Head of caudate nucleus (tissue), 42 donors: ENCODE data around the gene AHRR.

Experiments
- DNase-seq, 42 donors: peaks; one replicate each; pipeline versions ENCODE4 v3.0.0 to v3.0.0-alpha.2; 2020 to 2021; ENCODE audit warnings: mixed read lengths in 7 of 42
- intact Hi-C: fragments of 100-400 bp; cut with DNase I; formaldehyde crosslinking; loops from one replicate; pipeline ENCODE4 v1.15.0; 2022

AHRR gene

GRCh38 chr5:426392-426976 lies 105.0 kb downstream of the AHRR start:
- intact Hi-C loops = no loop called here
- DNase-seq = no peak

- intact Hi-C loops = no loop called here
- peak in 12 of 42 donors; percentile 7 to 53 (median 38) for DNase-seq
Measured at GRCh38 chr5:427415-428087, 106.0 kb downstream of the AHRR start.

- intact Hi-C loops = no loop called here
- DNase-seq = peak in 5 of 42 donors; percentile 7 to 31 (median 13)
Measured at GRCh38 chr5:428219-428618, 106.7 kb downstream of the AHRR start.

GRCh38 chr5:428754-429452 lies 107.4 kb downstream of the AHRR start:
- peak in 3 of 42 donors; percentile 5 to 33 (median 33) for DNase-seq
- intact Hi-C loops = no loop called here

GRCh38 chr5:429453-430188 lies 108.1 kb downstream of the AHRR start:
- intact Hi-C loops = no loop called here
- DNase-seq = peak in 5 of 42 donors; percentile 10 to 38 (median 13)

GRCh38 chr5:430214-430925 lies 108.9 kb downstream of the AHRR start:
- intact Hi-C loops = no loop called here
- DNase-seq = peak in 6 of 42 donors; percentile 8 to 38 (median 14)

GRCh38 chr5:431001-431710 lies 109.6 kb downstream of the AHRR start:
- peak in 4 of 42 donors; percentile 15 to 43 (median 28) for DNase-seq
- intact Hi-C loops = no loop called here

GRCh38 chr5:431711-432050 lies 110.2 kb downstream of the AHRR start:
- intact Hi-C loops = no loop called here
- peak in 3 of 42 donors; percentile 6 to 22 (median 8) for DNase-seq

- DNase-seq = peak in 7 of 42 donors; percentile 2 to 19 (median 10)
Measured at GRCh38 chr5:432201-432927, 110.8 kb downstream of the AHRR start.

GRCh38 chr5:432928-433791 lies 111.6 kb downstream of the AHRR start:
- DNase-seq = peak in 6 of 42 donors; percentile 4 to 22 (median 14)
- intact Hi-C loops = no loop called here

More at GRCh38 chr5:432201-432927, 110.8 kb downstream of the AHRR start:
- intact Hi-C loops = no loop called here

- intact Hi-C loops = no loop called here
- DNase-seq = peak in 4 of 42 donors; percentile 4 to 25 (median 18)
Measured at GRCh38 chr5:433836-434235, 112.3 kb downstream of the AHRR start.

GRCh38 chr5:434443-435146 lies 113.1 kb downstream of the AHRR start:
- intact Hi-C loops = no loop called here
- peak in 7 of 42 donors; percentile 7 to 34 (median 21) for DNase-seq

GRCh38 chr5:435156-435790 lies 113.8 kb downstream of the AHRR start:
- DNase-seq = peak in 6 of 42 donors; percentile 8 to 36 (median 18)
- intact Hi-C loops = no loop called here

GRCh38 chr5:435961-436640 lies 114.6 kb downstream of the AHRR start:
- intact Hi-C loops = no loop called here
- peak in 7 of 42 donors; percentile 6 to 30 (median 16) for DNase-seq

GRCh38 chr5:436641-436975 lies 115.1 kb downstream of the AHRR start:
- intact Hi-C loops = no loop called here
- peak in 1 of 42 donors; percentile 7 for DNase-seq
